A673 (cell line): ENCODE data around the gene AFAP1L1. TPM values are rescaled to one million over a fixed set of nuclear protein-coding genes. Genes with fewer than 3 reads are reported as not detected.

ENCODE experiments used
- BruUV-seq: library from RNA; stranded (reverse); fragments of 400-500 nt; replicated peaks from 2 replicates; lab custom pipeline; 2021; lab: Mats Ljungman, UMichigan
- CTCF ChIA-PET: fragments of 300-600 bp; sonication (Branson Sonifier 250); formaldehyde crosslinking; loops from one replicate; lab custom pipeline; 2022; ENCODE audit warnings: antibody characterized with exemption; lab: Charles Lee
- POLR2A ChIA-PET: fragments of 300-600 bp; sonication (Branson Sonifier 250); formaldehyde crosslinking; loops from one replicate; lab custom pipeline; 2022; ENCODE audit warnings: antibody characterized with exemption; ENCODE audit not compliant: low non-redundant PET; lab: Charles Lee
- DNase-seq: peaks from one replicate; pipeline ENCODE4 v3.0.0-alpha.2; 2015; ENCODE audit warnings: low spot score
- H3K27ac ChIP-seq: fragments of 200-600 bp; sonication (generic); 2 replicates; pipeline ENCODE4 v1.5.1; 2016; ENCODE audit warnings: mixed run types, low read depth, mild to moderate bottlenecking, mixed read lengths, antibody characterized with exemption, low read length; ENCODE audit not compliant: poor library complexity, severe bottlenecking
- H3K27me3 ChIP-seq: fragments of 200-600 bp; sonication (generic); replicated peaks from 2 replicates; pipeline ENCODE4 v1.6.1; 2017; ENCODE audit warnings: mixed run types, low read depth, mild to moderate bottlenecking, mixed read lengths, antibody characterized with exemption, low read length; ENCODE audit not compliant: insufficient read depth, poor library complexity
- H3K36me3 ChIP-seq: fragments of 200-600 bp; sonication (generic); 2 replicates; pipeline ENCODE4 v1.6.1; 2016; ENCODE audit warnings: mixed run types, mild to moderate bottlenecking, mixed read lengths, antibody characterized with exemption, low read length; ENCODE audit not compliant: insufficient read depth, poor library complexity, severe bottlenecking
- H3K4me1 ChIP-seq: fragments of 200-600 bp; sonication (generic); 2 replicates; pipeline ENCODE4 v1.6.1; 2017; ENCODE audit warnings: mixed run types, mild to moderate bottlenecking, mixed read lengths, antibody characterized with exemption, low read length; ENCODE audit not compliant: insufficient read depth, poor library complexity, severe bottlenecking
- H3K4me3 ChIP-seq: fragments of 200-600 bp; sonication (generic); 2 replicates; pipeline ENCODE4 v1.5.1; 2016; ENCODE audit warnings: low read depth, mixed run types, mild to moderate bottlenecking, mixed read lengths, low read length; ENCODE audit not compliant: poor library complexity, severe bottlenecking
- H3K9me3 ChIP-seq: fragments of 200-600 bp; sonication (generic); 2 replicates; pipeline ENCODE4 v1.6.1; 2016; ENCODE audit warnings: mixed run types, low read depth, mild to moderate bottlenecking, mixed read lengths, antibody characterized with exemption, low read length; ENCODE audit not compliant: poor library complexity, severe bottlenecking
- EZH2 ChIP-seq: fragments of 200-600 bp; sonication (generic); IDR thresholded peaks from 2 replicates; pipeline ENCODE4 v1.6.1; 2017; ENCODE audit warnings: borderline replicate concordance, low read depth, mild to moderate bottlenecking, mixed read lengths, antibody characterized with exemption, low read length; ENCODE audit not compliant: poor library complexity, severe bottlenecking
- intact Hi-C: fragments of 100-400 bp; cut with micrococcal nuclease; formaldehyde crosslinking; loops from one replicate; pipeline ENCODE4 v1.10.0; 2022; ENCODE audit not compliant: unreplicated experiment
- total RNA-seq: library from RNA; stranded (reverse); gene quantifications from 2 replicates; pipeline ENCODE4 v1.2.3, GENCODE V29; 2021
- TF ChIP-seq, protein P1 (sequence below): fragments of 300-800, 200-600 bp; sonication (generic); conservative IDR thresholded peaks from 2 replicates; pipeline ENCODE4 v1.5.1; 2017; ENCODE audit warnings: low read depth, mild to moderate bottlenecking, antibody characterized with exemption, low read length, moderate library complexity, mixed read lengths

The AFAP1L1 gene
- total RNA-seq, 1 experiment from 2014 or later, result 0.21 TPM

- ChIA-PET CTCF (no interaction called here), POLR2A (no interaction called here)
- BruUV-seq, result no TSS peak
- Histone ChIP-seq H3K27me3 (peaks cover 69% of the 10 kb centered on the region), H3K27ac (no peak overlapping the region), H3K36me3 (no peaks in the 10 kb centered on the region), H3K9me3 (no peaks in the 10 kb centered on the region), H3K4me1 (no peaks in the 10 kb centered on the region), H3K4me3 (no peak overlapping the region)
- TF ChIP-seq, protein P1, sequence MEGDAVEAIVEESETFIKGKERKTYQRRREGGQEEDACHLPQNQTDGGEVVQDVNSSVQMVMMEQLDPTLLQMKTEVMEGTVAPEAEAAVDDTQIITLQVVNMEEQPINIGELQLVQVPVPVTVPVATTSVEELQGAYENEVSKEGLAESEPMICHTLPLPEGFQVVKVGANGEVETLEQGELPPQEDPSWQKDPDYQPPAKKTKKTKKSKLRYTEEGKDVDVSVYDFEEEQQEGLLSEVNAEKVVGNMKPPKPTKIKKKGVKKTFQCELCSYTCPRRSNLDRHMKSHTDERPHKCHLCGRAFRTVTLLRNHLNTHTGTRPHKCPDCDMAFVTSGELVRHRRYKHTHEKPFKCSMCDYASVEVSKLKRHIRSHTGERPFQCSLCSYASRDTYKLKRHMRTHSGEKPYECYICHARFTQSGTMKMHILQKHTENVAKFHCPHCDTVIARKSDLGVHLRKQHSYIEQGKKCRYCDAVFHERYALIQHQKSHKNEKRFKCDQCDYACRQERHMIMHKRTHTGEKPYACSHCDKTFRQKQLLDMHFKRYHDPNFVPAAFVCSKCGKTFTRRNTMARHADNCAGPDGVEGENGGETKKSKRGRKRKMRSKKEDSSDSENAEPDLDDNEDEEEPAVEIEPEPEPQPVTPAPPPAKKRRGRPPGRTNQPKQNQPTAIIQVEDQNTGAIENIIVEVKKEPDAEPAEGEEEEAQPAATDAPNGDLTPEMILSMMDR, result no peak
- no peak for DNase-seq
- intact Hi-C loops, result no loop called here
Observed at GRCh38 chr5:149257889-149258705, 13.6 kb upstream of the AFAP1L1 start.

- H3K9me3 ChIP-seq, result no peaks in the 10 kb centered on the region
- H3K36me3 ChIP-seq, result no peaks in the 10 kb centered on the region
- no peak for DNase-seq
- H3K4me3 ChIP-seq, result no peak overlapping the region
- CTCF ChIA-PET, result interaction anchor here (0.6 kb wide), 1 partner anchor 269 kb away, joined by 3 read pairs; no protein-coding TSS in a partner anchor
- intact Hi-C loops, result no loop called here
- no peaks in the 10 kb centered on the region for H3K4me1 ChIP-seq
- POLR2A ChIA-PET, result no interaction called here
- no peak overlapping the region for H3K27ac ChIP-seq
- BruUV-seq, result no TSS peak
- TF ChIP-seq, protein P1, result no peak
- TF ChIP-seq EZH2, result no peak
- peaks cover 84% of the 10 kb centered on the region for H3K27me3 ChIP-seq
Observed at GRCh38 chr5:149260761-149261160, 10.9 kb upstream of the AFAP1L1 start.

- ChIA-PET POLR2A (no interaction called here), CTCF (interaction anchor here (0.6 kb wide), 1 partner anchor 269 kb away, joined by 3 read pairs; no protein-coding TSS in a partner anchor)
- intact Hi-C loops, result no loop called here
Observed at GRCh38 chr5:149261246-149261645, 10.4 kb upstream of the AFAP1L1 start.

More at GRCh38 chr5:149261246-149261645, 10.4 kb upstream of the AFAP1L1 start:
- Histone ChIP-seq H3K36me3 (no peaks in the 10 kb centered on the region), H3K4me1 (no peaks in the 10 kb centered on the region), H3K4me3 (no peak overlapping the region), H3K9me3 (no peaks in the 10 kb centered on the region), H3K27me3 (peaks cover 79% of the 10 kb centered on the region), H3K27ac (no peak overlapping the region)
- TF ChIP-seq, protein P1, result no peak
- no peak for TF ChIP-seq EZH2
- no peak for DNase-seq
- no TSS peak for BruUV-seq
